Measurements from ENCODE around the gene PRKCH.

Gene PRKCH

GRCh38 chr14:61470261-61470960, 149.0 kb downstream of the PRKCH start:
- Mint-ChIP-seq H3K27ac (peak overlapping the region; percentile 95), H3K4me1 (peaks cover 90% of the 10 kb centered on the region), H3K27me3 (no peaks in the 10 kb centered on the region), H3K4me3 (peak overlapping the region; percentile 78), H3K9me3 (no peaks in the 10 kb centered on the region), H3K36me3 (ENCODE audit: low read depth) (peaks cover 49% of the 10 kb centered on the region)
- DNase-seq (no peak), ATAC-seq (no peak)

GRCh38 chr14:61470961-61471293, 149.5 kb downstream of the PRKCH start:
- Mint-ChIP-seq H3K4me1 (peaks cover 87% of the 10 kb centered on the region), H3K27me3 (no peaks in the 10 kb centered on the region), H3K27ac (peak overlapping the region; percentile 95), H3K4me3 (peak overlapping the region; percentile 78), H3K36me3 (ENCODE audit: low read depth) (peaks cover 47% of the 10 kb centered on the region), H3K9me3 (no peaks in the 10 kb centered on the region)
- ATAC-seq, result no peak
- no peak for DNase-seq

GRCh38 chr14:61471297-61472005, 150.1 kb downstream of the PRKCH start:
- Mint-ChIP-seq H3K27ac (peak overlapping the region; percentile 95), H3K4me3 (peak overlapping the region; percentile 78), H3K9me3 (no peaks in the 10 kb centered on the region), H3K4me1 (peaks cover 91% of the 10 kb centered on the region), H3K36me3 (ENCODE audit: low read depth) (peaks cover 52% of the 10 kb centered on the region), H3K27me3 (no peaks in the 10 kb centered on the region)
- ATAC-seq (no peak), DNase-seq (no peak)

- Mint-ChIP-seq H3K36me3 (ENCODE audit: low read depth) (peaks cover 53% of the 10 kb centered on the region), H3K4me1 (peaks cover 93% of the 10 kb centered on the region), H3K27ac (peak overlapping the region; percentile 95), H3K9me3 (no peaks in the 10 kb centered on the region), H3K27me3 (peaks cover 3% of the 10 kb centered on the region), H3K4me3 (peak overlapping the region; percentile 78)
- ATAC-seq (peak; percentile 29), DNase-seq (no peak)
These were observed 150.8 kb downstream of the PRKCH start for GRCh38 chr14:61472011-61472672.

GRCh38 chr14:61472801-61473376, 151.5 kb downstream of the PRKCH start:
- peaks cover 58% of the 10 kb centered on the region for H3K36me3 Mint-ChIP-seq (ENCODE audit: low read depth)

GRCh38 chr14:61474015-61474414, 152.6 kb downstream of the PRKCH start:
- peaks cover 58% of the 10 kb centered on the region for H3K36me3 Mint-ChIP-seq (ENCODE audit: low read depth)
- peaks cover 94% of the 10 kb centered on the region for H3K4me1 Mint-ChIP-seq
- DNase-seq (no peak), ATAC-seq (no peak)
- H3K27ac Mint-ChIP-seq, result peak overlapping the region; percentile 95
- no peaks in the 10 kb centered on the region for H3K9me3 Mint-ChIP-seq
- peak overlapping the region; percentile 18 for H3K4me3 Mint-ChIP-seq
- H3K27me3 Mint-ChIP-seq, result peaks cover 3% of the 10 kb centered on the region

More at GRCh38 chr14:61472801-61473376, 151.5 kb downstream of the PRKCH start:
- H3K27me3 Mint-ChIP-seq, result peaks cover 3% of the 10 kb centered on the region
- no peaks in the 10 kb centered on the region for H3K9me3 Mint-ChIP-seq
- peak overlapping the region; percentile 95 for H3K27ac Mint-ChIP-seq
- H3K4me3 Mint-ChIP-seq, result peak overlapping the region; percentile 78
- H3K4me1 Mint-ChIP-seq, result peaks cover 94% of the 10 kb centered on the region
- peak; percentile 77 for DNase-seq
- ATAC-seq, result peak; percentile 55

- Mint-ChIP-seq H3K27ac (peak overlapping the region; percentile 93), H3K4me1 (peaks cover 94% of the 10 kb centered on the region), H3K9me3 (no peaks in the 10 kb centered on the region), H3K27me3 (peaks cover 3% of the 10 kb centered on the region), H3K36me3 (ENCODE audit: low read depth) (peaks cover 57% of the 10 kb centered on the region), H3K4me3 (peak overlapping the region; percentile 47)
- ATAC-seq (no peak), DNase-seq (no peak)
These were observed 153.3 kb downstream of the PRKCH start for GRCh38 chr14:61474701-61475100.

GRCh38 chr14:61475316-61475715, 153.9 kb downstream of the PRKCH start:
- Mint-ChIP-seq H3K4me3 (peak overlapping the region; percentile 47), H3K36me3 (ENCODE audit: low read depth) (peaks cover 60% of the 10 kb centered on the region)

GRCh38 chr14:61476105-61476753, 154.8 kb downstream of the PRKCH start:
- DNase-seq, result no peak
- H3K36me3 Mint-ChIP-seq (ENCODE audit: low read depth), result peaks cover 63% of the 10 kb centered on the region
- H3K4me3 Mint-ChIP-seq, result peak overlapping the region; percentile 73
- peaks cover 3% of the 10 kb centered on the region for H3K27me3 Mint-ChIP-seq
- peaks cover 94% of the 10 kb centered on the region for H3K4me1 Mint-ChIP-seq
- H3K9me3 Mint-ChIP-seq, result no peaks in the 10 kb centered on the region
- peak; percentile 3 for ATAC-seq
- H3K27ac Mint-ChIP-seq, result peak overlapping the region; percentile 96

More at GRCh38 chr14:61475316-61475715, 153.9 kb downstream of the PRKCH start:
- H3K9me3 Mint-ChIP-seq, result no peaks in the 10 kb centered on the region
- peak overlapping the region; percentile 93 for H3K27ac Mint-ChIP-seq
- peaks cover 94% of the 10 kb centered on the region for H3K4me1 Mint-ChIP-seq
- ATAC-seq, result no peak
- peaks cover 3% of the 10 kb centered on the region for H3K27me3 Mint-ChIP-seq
- no peak for DNase-seq

GRCh38 chr14:61476754-61477410, 155.5 kb downstream of the PRKCH start:
- ATAC-seq, result peak; percentile 47
- peaks cover 67% of the 10 kb centered on the region for H3K36me3 Mint-ChIP-seq (ENCODE audit: low read depth)
- peak overlapping the region; percentile 96 for H3K27ac Mint-ChIP-seq
- H3K9me3 Mint-ChIP-seq, result no peaks in the 10 kb centered on the region
- peaks cover 94% of the 10 kb centered on the region for H3K4me1 Mint-ChIP-seq
- H3K4me3 Mint-ChIP-seq, result peak overlapping the region; percentile 73
- peaks cover 3% of the 10 kb centered on the region for H3K27me3 Mint-ChIP-seq
- no peak for DNase-seq

- Mint-ChIP-seq H3K4me3 (peak overlapping the region; percentile 73), H3K4me1 (peaks cover 95% of the 10 kb centered on the region), H3K27me3 (peaks cover 3% of the 10 kb centered on the region), H3K9me3 (no peaks in the 10 kb centered on the region), H3K27ac (peak overlapping the region; percentile 96), H3K36me3 (ENCODE audit: low read depth) (peaks cover 70% of the 10 kb centered on the region)
- ATAC-seq (peak; percentile 20), DNase-seq (peak; percentile 50)
These were observed 156.5 kb downstream of the PRKCH start for GRCh38 chr14:61477712-61478462.

- no peak for DNase-seq
- peaks cover 73% of the 10 kb centered on the region for H3K36me3 Mint-ChIP-seq (ENCODE audit: low read depth)
- H3K27me3 Mint-ChIP-seq, result peaks cover 3% of the 10 kb centered on the region
- H3K4me3 Mint-ChIP-seq, result peak overlapping the region; percentile 73
- H3K27ac Mint-ChIP-seq, result peak overlapping the region; percentile 96
- peaks cover 94% of the 10 kb centered on the region for H3K4me1 Mint-ChIP-seq
- no peaks in the 10 kb centered on the region for H3K9me3 Mint-ChIP-seq
- ATAC-seq, result peak; percentile 20
These were observed 157.6 kb downstream of the PRKCH start for GRCh38 chr14:61478971-61479473.

Measured in activated naive CD8-positive, alpha-beta T cell treated with anti-CD3 and anti-CD28 coated beads, Interleukin-2, amount 50 U/mL, for 24 hours (primary cell).